CD4-positive, alpha-beta T cell treated with Interleukin-10 for 1 hour (primary cell): ENCODE measurements around the gene LGALS9B.
"Not testable (repeated sequence)": the region's sequence is repeated elsewhere in the genome, so short reads cannot be mapped to it uniquely, and the experiment has no call there.

ENCODE experiments used
- DNase-seq: peaks from one replicate; pipeline ENCODE4 v3.0.0-alpha.2; 2020

LGALS9B gene

DNA sequence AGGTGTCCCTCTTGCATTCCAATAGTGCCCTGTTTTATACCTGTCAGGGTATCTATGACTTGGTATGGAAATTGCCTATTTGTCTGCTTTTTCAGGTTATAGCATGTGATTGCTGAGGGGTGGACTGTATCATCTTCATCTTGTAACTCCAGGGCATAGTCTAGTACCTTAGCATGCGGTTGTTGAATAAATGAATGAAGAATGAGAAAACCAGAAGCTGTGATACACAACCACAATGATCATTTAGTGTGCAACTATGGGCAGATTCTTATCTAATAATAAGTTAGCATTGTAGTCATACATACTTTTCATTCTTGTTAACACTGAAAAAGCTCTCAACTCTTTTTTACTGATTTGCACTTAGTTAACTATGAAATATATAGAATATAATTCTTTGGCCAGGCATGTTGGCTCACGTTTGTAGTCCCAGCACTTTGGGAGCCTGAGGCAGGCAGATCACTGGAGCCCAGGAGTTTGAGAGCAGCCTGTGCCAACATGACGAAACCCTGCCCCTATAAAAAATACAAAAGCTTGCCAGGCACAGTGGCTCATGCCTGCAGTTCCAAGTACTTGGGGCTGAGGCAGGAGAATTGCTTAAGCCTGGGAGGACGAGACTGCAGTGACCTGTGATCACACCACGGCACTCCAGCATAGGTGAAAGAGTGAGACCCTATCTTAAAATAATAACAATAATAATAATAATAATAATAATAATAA lies 65.9 kb downstream of the LGALS9B start:
- not testable (repeated sequence) for DNase-seq

DNA sequence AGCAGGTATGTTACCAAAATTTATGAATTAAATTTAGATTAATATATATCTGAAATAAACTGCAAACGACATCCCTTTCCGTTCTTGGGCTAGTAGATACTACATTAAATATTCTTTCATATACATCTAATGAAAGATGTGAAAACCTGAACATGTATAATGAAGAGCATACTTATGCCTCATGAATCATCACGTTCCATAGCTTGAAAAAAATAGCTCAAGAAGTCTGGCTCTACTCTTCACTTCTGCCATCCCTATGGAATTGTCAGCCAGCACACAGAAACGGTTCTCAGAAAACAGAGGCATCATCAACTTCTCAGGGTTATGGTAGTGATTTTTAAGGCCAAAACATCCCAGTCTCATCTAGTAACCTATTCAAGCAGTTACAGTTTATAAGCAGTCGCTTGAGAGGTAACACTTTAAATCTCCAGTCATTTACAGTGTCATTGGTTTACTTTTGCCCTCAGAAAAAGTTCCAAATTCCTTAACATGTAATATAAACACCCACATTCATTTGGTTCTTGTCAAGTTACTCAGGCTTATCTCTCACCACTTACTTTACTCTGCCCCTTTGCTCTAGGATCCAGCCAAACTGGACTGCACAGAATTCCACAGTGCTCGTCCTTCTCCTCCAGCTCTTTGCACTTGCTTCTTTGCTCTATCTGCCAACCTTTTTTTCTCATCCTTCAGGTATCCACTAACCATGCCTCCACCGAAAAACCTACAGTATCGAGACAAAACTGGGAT lies 66.6 kb downstream of the LGALS9B start:
- not testable (repeated sequence) for DNase-seq
